ENCODE data around the gene PDXP.
"Not testable (repeated sequence)": the region's sequence is repeated elsewhere in the genome, so short reads cannot be mapped to it uniquely, and the experiment has no call there.

PDXP gene

DNA sequence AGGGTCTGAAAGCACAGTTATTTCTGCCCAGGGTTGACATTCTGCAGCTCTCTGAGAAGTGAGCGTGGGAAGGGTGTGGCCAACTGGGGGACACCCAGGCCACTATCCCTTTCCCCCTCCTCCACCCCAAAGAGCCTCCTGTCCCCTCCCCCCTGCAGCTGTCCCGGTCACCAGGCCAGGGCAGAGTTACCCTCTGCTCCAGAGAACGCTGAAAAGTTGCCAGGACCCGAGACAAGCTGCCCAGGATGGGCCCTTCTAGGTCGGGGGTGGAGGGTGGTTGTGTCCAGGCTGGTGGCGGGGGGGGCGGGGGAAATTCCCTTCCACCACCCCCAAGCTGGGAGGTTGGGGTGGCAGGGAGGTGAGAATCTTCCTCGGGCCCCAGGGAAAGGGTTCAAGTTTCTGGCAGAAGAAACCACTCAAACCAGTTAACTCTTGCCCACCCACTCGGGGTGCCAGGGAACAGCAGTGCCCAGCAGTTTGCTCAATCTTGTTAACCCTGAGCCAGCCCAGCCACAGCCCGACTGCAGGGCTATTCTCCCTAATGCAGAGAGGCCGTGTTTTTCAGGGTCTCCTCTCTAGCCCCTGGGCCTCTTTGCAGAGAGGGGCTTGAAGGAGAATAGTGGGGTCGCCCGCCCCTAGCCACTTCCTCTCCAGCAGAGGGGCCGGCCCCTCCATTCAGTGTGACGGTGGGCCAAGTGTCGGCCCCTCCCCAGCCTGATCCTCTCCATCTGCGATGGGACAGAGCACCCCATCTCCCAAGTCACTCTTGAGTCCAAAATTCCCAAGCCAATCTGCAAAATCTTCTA lies 17.6 kb downstream of the PDXP start:
- no peak for DNase-seq

DNA sequence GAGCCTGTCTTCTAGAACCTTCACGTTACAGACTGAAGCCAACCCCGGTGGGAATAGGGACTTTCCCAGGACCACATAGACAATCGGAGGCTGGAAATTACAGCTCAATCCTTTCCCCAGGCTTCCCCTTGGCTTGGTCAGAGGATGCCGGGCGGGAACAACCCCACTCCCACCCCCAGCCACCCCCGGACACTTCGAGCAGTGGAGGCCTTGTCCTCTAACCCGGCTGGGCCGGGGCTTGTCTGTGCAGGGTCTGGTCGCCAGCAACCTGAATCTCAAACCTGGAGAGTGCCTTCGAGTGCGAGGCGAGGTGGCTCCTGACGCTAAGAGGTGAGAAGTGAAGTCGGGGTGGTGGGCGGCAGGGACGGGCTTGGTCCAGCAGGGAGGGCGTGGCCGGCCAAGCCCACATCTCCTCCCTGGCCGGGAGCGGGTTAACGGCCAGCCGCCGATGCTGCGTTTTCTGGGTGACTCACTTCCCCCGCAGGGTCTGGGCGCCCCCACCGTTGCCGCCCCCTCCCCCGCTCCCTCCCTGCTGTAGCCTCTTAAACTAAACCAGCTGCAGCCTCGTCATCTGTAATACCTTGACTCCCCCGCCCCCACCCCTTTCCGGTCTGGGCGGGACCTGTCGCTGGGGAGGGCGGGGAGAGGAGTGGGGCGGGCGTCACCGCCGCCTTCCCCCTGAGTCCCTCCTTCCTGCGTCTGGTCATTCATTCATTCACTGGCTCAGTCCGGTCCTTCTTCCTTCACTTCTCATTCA lies 18.4 kb downstream of the PDXP start:
- DNase-seq = peak; percentile 79

DNA sequence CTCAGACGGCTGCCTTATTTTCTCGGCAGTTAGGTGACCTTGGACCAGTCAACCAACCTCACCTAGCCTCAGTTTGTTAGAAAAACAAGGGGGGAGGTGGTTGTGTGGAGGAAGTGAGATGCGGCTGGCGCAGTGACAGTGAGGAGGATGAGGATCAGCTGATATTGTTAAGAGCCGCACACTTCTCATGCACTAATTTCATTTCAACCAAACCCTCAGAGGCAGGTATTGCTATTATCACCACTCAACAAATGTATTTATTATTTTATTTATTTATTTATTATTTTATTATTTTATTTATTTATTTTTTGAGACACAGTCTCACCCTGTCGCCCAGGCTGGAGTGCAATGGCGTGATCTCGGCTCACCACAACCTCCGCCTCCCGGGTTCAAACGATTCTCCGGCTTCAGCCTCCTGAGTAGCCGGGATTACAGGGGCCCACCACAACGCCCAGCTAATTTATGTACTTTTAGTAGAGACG lies 19.0 kb downstream of the PDXP start:
- no peak for DNase-seq

DNA sequence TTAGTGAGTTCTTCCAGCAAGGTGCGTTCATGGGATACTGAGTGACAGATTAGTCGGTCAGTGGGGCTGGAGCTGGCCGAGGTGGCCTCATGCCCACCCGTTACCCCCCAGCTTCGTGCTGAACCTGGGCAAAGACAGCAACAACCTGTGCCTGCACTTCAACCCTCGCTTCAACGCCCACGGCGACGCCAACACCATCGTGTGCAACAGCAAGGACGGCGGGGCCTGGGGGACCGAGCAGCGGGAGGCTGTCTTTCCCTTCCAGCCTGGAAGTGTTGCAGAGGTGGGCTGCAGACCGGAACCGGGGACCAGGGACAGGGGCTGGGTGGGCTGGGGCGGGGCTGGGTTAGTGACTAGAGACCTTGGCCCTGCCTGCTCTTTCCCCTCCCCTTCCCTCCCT lies 19.8 kb downstream of the PDXP start:
- no peak for DNase-seq

DNA sequence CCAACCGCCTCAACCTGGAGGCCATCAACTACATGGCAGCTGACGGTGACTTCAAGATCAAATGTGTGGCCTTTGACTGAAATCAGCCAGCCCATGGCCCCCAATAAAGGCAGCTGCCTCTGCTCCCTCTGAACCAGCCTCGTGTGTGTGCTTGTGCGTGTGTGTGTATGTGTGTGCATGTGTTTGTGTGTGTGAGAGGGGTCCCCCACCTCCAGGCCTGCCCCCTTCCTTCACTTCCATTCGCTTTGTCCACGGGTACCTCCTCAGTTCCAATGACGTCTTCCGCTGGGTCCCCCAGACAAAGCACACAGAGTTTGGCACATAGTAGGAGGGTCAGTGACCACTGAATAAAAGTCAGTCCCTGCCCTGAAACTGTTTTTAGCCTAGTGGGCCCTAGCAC lies 21.1 kb downstream of the PDXP start:
- no peak for DNase-seq

DNA sequence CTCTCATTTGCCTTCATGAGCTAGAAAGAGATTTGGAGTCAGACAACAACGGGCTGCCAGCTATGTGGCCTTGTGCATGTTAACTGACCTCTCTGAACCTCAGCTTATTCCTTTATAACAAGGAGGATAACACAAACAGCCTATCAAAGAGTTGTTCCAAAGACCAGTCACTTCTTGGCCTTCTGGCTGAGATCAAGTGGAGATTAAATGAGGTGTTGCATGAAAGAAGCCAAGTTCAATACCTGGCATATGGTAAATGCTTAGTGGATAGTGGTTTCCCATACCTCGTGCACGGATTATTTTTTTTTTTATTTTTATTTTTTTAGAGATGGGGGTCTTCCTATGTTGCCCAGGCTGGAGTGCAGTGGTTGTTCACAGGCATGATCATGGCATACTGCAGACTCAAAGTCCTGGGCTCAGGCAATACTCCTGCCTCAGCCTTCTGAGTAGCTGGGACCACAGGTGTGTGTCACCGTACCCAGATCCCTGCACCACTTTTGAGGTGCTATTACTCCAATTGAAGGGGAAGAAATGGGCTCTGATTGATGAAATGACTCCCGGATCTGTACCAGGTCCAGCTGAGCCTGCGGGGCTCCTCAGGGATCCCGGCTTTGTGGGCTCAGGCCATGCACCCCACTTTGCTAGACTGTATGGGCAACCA lies 21.8 kb downstream of the PDXP start:
- no peak for DNase-seq

DNA sequence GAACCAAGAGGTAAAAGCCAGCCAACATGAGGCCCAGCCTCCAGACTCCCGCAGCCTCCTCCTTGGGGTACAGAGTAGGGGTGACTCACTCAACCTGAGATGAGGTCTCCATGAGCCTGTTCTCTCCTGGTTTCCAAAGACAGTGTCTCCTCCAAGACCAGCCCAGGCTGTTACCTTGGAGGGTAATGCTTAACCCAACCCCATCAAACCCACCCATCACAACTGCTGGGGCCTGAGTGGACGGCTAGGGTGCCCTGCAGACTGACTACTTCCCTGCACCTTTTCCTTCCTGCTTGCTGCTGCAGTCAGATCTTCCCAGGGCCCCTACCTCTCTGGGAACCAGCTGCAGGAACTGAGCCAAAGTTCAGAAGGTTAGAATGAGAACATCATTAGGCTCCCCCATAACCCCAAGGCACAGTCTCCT lies 22.5 kb downstream of the PDXP start:
- no peak for DNase-seq

DNA sequence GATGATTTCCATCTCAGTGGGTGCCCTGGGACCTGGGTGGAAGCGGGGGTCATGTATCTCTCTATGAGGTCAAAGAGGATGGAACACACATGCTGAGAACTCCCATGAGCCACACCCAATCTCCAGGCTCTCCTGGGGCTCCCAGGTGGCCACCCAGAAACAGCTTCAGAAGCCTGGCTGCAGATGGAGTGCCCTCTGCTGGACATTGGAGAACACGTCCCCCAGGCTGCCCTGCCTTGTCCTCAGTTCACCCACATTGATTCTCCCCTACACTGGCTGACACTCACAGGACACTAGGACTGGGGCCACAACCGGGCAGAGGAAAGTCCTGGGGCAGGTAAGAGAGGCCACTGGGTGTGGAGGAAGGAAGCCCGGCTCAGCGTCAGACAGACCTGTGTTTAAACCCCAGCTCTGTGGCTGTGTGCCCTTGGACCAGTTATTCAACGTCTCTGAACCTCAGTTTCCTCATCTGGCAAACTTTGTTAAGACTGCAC lies 23.1 kb downstream of the PDXP start:
- DNase-seq = peak; percentile 40

DNA sequence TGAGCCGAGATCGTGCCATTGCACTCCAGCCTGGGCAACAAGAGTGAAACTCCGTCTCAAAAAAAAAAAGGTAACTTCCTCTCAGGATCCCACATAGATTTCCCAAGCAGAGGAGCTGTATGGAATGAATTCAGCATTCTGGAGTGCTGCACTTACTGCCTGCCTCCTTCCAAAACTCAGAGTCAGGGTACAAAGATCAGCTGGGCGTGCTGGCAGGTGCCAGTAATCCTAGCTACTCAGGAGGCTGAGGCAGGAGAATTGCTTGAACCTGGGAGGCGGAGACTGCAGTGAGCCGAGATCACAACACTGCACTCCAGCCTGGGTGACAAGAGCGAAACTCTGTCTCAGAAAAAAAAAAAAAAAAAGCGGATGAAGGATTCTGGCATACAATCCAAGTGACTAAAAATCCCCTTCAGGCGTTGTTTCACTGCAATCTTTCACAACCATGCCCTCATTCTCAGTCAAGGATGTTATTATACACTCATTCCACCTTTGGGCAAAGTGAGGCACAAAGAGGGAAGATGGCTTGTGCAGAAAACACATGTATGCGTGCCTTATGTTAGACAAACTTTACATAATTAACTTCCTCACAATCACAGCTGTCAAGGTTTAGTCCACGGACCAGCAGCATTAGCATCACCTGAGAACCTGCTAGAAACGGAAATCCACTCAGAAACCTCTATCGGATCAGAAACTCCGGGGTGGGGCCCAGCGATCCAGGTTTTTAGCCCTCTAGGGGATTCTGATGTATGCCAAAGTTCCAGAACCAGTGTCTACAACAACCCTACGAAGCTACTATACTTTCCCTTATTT lies 26.5 kb downstream of the PDXP start:
- no peak for DNase-seq

DNA sequence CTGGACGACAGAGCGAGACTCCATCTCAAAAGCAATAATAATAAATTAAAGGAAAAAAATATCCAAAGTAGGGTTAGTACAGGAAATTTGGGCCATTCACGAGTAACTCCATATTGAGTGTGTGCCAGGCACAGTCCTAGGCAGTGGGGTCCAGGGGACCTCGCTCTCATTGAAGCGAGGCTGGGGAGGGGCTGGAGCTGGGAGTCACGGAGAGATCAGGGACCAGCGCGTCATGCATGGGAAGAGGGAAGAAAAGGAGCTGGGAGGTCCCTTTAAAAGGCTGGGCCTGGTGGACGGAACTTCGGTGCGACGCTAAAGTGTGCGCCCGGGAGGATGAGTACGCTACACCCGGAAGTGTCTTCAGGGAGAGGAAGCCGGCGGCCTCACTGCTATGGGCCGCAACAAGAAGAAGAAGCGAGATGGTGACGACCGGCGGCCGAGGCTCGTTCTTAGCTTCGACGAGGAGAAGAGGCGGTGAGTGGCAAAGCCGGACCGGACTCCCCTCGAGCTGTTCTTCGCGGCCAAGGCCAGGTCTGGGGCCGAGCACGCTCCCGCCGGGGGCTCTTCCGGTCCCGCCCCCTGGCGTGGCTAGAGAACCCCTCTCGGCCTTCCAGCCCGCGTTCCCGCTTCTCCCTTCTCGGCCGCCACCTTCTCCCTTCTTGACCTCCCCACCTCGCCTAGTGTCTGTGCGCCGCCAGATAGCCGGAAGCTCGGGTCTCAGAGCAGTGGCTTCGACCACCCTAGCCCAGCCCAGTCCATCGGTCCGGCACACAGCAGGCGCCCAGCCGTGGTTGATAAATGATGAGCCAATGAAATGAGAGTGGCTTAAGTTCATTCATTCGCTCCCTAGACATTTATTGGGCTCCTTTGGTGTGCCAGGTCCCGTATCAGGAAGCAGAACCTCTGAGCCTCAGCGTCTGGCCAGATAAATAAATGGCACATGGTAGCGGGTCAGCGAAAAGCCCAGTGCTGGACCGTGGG lies 27.8 kb downstream of the PDXP start, which contains the start of gene NOL12:
TSS of gene NOL12 (plus strand) at position 342 of the 981 bp plus-strand sequence. CDS start at position 392, 50 bp downstream.
- peak; percentile 73 for DNase-seq

DNA sequence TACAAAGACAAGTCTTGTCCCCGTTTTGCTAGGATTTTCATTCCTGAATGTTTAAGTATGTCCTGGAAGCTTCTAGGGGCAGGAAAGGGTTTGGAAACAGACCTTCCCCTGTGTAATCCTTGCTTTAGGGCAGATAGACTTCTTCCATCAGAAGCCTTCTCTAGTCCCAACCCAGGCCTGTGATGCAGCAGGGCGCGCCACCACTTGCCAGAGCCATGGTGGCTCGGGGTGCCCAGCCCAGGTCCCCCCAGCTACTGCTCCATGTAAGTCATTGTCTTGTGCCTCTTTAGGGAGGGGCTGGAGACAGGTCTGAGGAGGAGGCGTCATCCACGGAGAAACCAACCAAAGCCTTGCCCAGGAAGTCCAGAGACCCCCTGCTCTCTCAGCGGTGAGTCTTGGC lies 31.9 kb downstream of the PDXP start:
- no peak for DNase-seq

DNA sequence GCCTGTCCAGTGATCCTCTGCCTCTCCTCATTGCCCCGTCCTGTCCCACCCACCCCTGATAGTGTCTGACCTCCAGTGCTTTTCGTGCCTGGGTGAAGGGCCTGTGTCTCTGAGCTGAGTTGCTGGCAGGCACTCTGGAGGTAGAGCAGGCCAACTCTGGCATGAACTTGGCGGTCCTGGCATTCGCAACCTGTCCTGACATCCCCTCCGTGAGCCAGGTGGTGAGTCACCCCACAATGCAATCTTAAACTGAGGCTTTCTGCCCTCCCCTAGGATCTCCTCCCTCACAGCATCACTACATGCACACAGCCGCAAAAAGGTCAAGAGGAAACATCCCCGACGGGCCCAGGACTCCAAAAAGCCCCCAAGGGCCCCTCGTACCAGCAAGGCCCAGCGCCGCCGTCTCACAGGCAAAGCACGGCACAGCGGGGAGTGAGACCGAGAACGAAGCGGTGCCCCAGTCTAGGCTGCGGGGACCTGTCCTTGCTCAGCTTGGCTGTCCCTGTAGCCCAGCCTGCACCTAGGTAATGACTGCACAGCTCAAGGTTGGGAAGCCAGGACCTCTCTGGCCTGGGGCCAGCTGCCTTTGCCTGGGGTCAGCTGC lies 32.5 kb downstream of the PDXP start:
- no peak for DNase-seq

DNA sequence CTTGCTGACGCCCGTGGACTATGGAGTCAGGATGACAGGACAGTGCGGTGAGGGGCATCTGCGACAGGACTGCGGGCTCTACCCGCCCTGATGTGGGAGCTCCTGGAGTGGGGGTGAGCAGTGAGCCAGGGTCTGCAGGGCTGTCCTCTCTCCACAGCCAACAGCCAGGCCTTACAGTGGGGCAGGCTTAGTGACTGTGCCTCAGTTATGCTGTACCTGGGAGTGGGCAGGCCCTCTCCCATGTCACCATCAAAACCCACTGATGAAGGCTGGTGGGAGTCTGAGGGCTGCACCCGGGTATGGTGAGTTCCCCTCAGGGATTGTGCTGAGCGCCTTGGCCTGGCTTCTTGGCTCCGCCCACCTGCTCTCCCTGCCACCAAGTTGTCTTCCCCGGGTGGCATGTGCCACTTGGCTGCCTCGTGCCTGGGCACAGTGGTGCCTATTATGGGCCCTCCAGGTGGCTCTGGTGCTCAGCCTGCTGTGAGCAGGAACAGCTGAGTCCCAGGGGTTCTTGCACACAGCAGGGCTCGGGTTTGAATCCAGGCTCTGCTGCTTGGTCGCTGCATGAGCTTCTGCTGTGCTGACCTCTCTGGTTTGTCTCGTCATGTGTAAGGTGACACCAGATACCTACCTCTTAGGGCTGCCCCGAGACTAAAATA lies 34.2 kb downstream of the PDXP start:
- DNase-seq = no peak

DNA sequence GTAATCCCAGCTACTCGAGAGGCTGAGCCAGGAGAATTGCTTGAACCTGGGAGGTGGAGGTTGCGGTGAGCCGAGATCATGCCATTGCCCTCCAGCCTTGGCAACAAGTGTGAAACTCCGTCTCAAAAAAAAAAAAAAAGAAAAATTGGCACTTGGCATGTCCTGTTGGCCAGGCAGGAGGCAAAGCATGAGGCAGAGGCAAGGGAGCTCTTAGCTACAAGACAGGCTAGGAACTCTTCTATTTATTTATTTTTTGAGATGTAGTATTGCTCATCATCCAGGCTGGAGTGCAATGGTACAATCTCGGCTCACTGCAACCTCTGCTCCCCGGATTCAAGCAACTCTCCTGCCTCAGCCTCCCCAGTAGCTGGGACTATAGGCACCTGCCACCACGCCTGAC lies 35.6 kb downstream of the PDXP start:
- not testable (repeated sequence) for DNase-seq

DNA sequence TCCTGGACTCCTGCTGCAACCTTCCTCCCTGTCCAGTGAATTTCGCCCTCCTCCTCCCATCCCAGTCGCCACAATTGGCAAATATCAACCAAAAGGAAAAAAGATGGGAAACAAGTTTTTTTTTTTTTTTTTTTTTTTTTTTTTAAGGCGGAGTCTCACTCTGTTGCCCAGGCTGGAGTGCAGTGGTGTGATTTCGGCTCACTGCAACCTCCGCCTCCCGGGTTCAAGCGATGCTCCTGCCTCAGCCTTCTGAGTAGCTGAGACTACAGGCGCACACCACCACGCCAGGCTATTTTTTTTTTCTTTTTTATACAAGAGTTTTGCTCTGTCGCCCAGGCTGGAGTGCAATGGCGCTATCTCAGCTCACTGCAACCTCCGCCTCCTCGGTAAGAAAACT lies 37.7 kb downstream of the PDXP start:
- DNase-seq = not testable (repeated sequence)

DNA sequence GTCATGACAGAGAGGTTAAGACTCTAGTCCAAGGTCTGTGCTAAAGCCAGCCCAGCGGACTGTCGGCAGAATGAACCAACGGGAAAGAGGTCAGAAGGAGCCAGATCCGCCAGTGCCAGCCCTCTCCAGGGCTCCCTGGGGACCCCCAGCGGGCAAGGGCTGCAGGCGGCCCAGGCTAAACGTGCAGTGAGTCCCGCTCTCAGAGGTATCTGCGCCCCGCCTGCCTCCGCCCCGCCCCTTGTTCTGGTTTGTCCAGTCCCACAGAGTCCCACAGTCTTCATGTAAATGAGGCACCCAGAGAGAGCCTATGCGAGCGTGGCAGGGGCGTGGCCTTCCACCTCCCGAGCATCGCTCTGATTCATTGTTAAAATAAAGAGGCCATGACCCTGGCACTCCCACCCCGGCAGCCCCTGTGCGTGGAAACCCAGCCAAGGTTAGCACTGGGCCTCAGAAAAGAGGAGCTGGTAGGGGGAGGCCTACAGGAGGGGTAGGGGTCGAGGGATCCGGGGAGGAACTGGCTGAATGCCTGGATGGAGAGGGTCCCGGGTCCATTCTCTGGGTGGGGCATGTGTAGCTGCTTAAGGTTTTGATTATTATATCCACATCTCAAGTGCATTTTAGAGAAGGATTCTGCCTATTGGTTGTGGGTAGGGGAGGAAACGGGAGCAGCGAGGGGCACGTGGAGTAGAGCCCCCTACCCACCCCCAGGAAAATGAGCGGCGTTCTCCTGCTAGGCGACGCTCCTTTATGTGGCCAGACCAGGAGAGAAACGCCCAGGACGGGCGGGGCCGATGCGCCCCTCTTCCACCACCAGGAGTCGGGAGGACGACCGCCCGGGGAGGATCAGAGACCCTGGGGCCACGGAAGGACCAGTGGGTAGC lies 38.4 kb downstream of the PDXP start, which contains the start of gene TRIOBP:
TSS of gene TRIOBP (plus strand) at position 392 of the 881 bp plus-strand sequence. CDS start 4,318 bp downstream, outside the sequence.
- no peak for DNase-seq

DNA sequence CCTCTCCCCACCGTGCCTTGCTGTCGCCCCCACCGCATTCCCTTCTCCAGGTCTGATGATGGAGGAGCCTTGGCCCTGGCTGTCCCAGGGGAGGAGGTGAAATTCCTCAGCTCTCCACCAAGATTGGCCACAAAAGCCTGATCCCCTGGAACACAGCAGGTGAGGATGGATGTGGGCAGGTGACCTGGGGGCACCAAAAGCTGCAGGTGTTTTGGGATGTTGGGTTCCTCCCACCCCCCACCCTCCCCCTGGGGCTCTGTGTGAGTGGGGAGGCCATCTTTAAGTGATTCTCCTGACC lies 39.0 kb downstream of the PDXP start:
- no peak for DNase-seq

DNA sequence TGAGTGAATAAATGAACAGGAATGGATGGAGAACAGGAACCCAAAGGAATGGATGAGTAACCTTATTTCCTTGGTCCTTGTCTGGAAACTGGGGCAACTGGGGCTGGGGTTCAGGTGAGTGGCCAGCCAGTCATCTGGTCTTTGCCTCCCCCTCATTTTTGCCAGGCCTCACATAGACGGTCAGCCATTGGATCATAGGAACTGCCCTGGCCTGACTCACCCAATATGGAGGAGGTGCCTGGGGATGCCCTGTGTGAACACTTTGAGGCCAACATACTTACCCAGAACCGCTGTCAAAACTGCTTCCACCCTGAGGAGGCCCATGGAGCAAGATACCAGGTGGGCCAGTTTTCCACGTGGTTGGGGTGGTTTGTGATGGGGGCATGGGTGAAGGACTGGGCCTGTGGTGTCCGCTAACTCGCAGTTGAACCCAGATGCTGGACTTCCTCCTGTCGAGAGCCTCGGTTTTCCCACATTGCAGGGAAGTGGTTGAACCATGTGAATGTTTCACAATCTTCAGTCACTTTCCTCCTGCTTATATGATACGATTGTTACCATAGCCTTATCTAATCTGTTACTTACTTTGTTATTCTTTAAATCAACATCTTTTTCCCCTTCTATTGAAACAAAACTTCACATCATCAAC lies 42.7 kb downstream of the PDXP start:
- no peak for DNase-seq

DNA sequence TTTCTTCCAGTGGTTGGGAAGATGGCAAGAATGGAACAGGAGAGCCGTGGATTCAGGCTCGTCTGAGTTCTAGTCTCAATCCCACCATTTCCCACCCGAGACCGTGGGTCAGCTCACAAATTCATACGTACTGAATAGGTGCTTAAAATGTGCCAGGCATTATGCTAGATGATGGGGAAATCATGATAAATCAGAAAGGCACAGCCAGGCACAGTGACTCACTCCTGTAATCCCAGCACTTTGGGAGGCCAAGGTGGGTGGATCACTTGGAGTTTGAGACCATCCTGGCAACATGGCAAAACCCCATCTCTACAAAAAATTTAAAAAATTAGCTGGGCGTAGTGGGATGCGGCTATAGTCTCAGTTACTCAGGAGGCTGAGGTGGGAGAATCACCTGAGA lies 45.4 kb downstream of the PDXP start:
- DNase-seq = no peak
